HG02970 (cell line): ENCODE data around the gene LZTS2.

ENCODE experiments used
- ATAC-seq: cut with Tn5 transposase; IDR thresholded peaks from one replicate; pipeline ENCODE4 v1.9.1; 2021; ENCODE audit warnings: mild to moderate bottlenecking, moderate library complexity, moderate number of reproducible peaks; ENCODE audit not compliant: unreplicated experiment, low FRiP score

Gene LZTS2

DNA sequence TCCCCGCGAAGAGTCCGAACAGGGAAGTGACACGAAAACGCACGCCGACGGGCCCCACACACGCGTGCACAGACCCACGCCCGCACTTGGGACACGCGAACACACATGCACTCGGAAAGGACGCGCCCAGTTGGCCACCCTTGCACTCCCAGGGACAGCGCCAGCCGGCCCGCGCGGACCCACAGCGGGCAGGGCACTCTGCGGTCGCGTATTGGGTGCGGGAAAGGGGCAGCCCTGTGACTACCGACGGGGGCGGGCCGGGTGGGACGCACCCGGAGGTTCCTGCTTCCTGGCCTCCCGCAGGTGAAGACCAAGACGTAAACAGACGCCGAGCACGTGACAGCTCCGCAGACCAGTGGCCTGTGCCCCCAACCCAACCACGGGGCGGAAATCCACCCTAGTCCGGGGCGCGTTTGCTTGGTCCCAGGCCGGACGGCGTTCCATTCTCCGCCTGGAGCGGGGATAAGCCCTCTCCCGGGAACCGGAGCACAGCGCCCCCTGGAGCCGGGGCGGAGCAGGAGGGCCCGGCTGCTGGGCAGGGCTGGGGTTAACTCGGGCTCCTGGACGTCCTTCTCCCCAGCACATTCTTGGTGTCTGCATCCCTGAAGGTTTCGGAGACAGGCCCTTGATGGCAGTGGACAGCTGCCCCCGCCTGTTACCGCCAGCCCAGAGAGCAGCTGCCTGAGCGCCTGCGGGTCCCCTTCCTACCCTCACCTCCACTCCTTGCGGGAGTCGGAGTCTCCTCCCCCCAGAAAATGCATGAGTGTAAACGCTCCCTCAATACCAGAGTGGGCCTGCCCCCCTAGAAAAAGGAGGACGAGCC lies 2.0 kb upstream of the LZTS2 start:
- ATAC-seq, result no peak

DNA sequence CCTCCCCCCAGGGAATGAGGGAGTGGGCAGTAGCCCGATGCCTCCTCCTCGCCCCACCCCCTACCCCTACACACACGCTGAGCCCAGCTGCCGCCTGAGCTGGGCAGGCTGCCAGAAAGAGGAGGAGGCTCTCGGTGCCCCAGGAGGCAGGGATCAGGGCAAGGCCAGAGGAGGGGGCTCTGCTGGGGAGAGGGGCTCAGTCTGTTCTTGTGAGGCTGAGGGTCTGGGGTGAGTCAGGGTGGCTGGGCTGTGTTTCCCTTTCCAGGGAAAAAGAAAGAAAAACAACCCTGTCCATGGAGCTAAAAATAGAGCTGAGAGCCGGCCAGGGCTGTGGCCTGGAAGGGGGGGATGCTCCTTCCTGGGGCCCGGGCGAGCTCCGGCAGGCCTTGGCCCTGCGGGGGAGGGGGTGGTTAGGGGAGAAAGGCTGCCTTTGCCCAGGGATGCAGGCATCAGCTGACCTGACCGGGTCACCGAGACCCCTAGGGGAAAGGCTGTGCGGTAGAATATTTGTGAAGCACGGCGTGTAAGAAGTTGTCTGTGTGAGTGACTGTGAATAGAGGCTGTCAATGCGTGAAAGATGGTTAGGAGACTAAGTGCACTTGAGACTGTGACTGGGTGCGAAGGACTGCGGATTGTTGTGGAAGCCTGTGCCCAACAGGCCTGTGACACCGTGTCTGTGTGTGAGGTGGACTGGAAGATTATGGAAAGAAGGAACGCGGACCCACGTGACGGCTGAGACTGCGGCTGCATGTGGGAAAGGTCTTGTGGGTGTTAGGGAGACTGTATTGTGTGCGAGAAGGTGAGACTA lies 1.2 kb upstream of the LZTS2 start:
- no peak for ATAC-seq

DNA sequence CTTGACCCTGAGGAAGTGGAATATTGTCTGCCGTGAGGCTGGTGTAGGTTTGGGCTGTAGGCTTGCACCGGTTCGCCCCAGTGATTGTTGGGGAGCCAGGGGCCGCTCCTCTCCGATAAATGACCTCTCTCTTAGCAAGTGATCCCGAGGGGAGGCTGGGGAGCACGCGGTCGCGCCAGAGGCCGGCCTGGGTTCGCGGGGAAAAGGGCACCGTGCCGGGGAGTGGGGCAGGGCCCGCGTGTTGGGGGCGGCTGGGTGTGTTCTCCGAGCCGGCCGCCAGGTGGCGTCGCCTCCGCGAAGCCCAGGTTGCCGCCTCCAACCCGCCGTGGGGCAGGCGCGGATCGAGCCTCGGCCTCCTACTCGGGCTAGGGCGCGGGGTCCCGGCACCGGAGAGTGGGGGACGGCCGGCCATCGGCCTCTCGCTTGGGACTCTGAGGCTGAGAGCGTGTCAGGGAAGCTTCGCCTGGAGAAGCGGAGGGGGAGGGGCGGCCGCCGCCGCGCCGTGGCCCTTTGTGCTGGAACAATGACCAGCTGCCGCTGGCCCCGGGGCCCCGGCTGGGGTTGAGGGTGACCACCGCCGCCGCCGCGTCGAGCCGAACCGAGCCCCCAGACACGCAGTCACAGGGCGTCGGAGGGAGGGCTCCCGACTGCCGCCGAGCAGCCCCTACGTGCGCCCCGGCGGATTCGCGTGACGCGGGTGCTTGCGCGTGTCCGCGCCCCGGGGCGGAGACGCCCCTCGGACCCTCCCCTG lies 442 bp upstream of the LZTS2 start:
- peak; percentile 43 for ATAC-seq

DNA sequence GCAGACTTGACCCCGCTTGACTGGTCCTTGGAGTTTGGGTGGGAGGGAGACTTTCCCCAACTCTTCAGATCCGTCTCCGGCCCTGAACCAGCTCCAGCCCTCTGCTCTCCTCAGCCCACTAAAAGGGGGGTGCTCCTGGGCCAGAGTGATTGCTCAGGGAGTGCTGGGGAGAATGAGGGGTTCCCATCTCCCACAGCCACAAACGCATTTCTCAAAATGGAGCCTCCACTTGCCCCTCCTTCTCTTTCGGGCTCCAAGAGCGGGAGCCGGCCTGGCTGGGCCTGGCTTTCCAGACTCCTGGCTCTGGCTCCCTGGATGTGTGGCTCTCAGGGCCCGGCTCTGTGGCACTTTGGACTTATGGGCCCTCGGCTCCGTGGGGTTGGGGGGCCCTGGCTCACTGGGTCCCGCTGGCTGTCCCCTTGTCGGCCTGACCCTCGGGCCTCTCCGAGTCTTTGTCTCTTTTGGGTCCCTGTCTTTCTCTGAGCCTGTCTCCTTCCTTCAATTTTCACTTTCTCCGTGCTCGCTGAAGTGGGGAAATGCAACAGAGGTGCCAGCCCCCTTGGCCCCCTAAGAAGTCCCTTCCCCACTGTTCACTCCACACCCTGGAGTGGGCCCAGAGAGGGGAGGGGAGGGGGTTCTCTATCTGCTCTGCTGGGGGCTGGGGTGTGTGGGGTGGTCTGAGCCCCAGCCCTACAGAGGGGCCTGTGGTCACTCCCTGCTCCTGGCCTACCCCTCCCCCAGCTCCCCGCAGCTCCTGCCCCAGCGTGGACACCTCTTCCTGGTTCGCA lies 713 bp downstream of the LZTS2 start:
- no peak for ATAC-seq

DNA sequence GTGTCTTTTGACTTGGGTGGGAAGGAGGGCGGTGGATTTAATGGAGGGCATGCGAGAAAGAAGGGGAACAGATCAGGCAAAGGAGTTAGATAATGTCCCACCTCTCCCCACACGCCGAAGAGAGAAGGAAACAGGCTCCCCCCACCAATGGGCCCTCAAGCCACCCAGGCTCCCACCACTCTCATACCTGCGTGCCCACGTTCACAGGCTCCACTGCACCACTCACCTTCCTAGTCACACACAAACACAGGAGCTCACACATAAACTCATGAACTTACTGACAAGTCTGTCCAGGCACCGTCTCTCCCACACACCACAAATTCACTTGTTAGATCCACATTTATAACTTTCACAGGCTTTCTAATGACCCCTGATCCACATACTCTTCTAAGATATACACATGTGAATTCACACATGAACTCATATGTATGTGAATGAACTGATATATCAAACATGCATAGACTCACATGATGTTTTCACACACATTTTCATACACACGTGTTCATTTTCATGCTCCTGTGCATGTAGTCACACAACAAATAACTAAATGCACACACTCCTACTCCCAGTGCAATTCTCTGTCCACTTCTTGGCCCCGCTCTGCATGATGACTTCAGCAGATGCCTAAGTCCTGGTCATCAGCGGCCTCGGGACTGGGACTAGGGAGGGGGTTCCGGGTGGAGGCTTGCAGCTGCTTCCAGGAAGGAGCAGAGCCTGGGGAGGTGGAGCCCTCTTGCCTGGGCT lies 1.5 kb downstream of the LZTS2 start:
- ATAC-seq, result no peak

DNA sequence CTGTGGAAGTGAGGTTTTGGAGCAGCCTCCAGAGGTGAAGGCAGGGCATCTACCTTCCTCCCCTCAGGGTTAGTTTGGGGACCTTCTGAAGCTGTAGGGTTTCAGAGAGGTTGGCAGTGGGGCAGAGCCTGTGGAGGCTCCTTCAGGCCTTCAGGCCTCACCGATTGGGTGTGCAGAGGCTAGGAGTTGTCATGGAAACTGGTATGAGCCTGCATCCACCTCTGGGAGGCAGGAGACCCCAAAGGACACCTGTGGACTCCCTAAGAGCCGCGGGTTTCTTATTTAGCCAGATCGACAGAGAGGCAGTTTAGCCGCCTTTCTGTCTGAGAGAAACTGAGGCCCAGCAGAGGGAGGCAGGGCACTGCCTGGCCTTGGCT lies 2.0 kb downstream of the LZTS2 start:
- no peak for ATAC-seq

DNA sequence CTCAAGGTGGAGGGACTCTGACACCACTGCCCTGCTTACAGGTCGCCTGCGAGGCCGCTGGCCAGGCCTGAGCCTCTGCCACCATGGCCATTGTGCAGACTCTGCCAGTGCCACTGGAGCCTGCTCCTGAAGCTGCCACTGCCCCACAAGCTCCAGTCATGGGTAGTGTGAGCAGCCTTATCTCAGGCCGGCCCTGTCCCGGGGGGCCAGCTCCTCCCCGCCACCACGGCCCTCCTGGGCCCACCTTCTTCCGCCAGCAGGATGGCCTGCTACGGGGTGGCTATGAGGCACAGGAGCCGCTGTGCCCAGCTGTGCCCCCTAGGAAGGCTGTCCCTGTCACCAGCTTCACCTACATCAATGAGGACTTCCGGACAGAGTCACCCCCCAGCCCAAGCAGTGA lies 2.8 kb downstream of the LZTS2 start:
- ATAC-seq, result no peak

DNA sequence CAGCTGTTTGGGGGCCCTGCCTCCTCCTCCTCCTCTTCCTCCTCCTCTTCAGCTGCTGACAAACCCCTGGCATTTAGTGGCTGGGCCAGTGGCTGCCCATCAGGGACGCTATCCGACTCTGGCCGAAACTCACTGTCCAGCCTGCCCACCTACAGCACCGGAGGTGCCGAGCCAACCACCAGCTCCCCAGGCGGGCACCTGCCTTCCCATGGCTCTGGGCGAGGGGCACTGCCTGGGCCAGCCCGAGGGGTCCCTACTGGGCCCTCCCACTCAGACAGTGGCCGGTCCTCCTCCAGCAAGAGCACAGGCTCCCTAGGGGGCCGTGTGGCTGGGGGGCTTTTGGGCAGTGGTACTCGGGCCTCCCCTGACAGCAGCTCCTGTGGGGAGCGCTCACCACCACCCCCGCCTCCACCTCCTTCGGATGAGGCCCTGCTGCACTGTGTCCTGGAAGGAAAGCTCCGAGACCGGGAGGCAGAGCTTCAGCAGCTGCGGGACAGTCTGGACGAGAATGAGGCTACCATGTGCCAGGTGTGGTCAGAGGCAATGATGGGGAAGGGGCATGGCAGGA lies 4.1 kb downstream of the LZTS2 start:
- no peak for ATAC-seq

DNA sequence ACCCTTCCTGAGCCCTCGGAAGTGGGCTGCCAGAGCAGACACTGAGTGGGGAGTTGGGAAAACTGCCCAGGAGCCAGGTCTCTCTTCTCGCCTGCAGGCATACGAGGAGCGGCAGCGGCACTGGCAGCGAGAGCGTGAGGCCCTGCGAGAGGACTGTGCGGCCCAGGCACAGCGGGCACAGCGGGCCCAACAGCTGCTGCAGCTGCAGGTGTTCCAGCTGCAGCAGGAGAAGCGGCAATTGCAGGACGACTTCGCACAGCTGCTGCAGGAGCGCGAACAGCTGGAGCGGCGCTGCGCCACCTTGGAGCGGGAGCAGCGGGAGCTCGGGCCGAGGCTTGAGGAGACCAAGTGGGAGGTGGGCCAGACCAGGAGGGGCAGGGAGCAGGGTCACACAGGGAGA lies 5.8 kb downstream of the LZTS2 start:
- ATAC-seq, result no peak

DNA sequence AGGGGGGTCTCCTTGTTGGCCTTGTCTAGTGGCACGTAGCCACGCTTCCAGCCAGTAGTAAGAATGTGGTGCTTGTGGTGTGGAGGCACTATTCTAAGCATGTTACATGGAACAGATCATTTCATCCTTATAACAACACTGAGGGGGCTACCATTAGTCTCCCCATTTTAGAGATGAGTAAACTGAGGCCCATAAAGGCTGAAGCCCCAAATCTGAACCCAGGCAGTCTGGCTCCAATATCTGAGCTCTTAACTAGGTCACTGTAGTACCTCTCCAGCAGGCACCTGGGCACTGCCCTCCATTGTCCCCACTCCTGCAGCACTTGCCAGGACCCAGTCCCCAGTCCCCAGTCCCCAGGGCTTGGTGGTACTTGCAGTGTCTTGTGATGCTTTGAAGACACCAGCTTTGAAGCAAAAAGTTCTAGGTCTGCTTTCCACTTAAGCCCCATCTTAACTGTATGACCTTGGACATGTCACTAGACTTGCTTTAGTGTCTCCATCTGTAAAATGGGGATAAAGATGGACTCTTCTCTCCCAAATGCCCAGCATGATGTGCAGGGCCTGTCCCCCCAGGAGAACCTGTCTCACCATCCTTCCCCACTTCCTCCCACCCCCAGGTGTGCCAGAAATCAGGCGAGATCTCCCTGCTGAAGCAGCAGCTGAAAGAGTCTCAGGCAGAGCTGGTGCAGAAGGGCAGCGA lies 6.4 kb downstream of the LZTS2 start:
- ATAC-seq, result no peak

DNA sequence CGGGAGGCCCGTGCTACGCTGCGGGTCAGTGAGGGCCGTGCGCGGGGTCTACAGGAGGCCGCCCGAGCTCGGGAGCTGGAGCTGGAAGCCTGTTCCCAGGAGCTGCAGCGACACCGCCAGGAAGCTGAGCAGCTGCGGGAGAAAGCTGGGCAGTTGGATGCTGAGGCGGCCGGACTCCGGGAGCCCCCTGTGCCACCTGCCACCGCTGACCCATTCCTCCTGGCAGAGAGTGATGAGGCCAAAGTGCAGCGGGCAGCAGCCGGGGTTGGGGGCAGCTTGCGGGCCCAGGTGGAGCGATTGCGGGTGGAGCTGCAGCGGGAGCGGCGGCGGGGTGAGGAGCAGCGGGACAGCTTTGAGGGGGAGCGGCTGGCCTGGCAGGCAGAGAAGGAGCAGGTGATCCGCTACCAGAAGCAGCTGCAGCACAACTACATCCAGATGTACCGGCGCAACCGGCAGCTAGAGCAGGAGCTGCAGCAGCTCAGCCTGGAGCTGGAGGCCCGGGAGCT lies 7.0 kb downstream of the LZTS2 start:
- no peak for ATAC-seq

DNA sequence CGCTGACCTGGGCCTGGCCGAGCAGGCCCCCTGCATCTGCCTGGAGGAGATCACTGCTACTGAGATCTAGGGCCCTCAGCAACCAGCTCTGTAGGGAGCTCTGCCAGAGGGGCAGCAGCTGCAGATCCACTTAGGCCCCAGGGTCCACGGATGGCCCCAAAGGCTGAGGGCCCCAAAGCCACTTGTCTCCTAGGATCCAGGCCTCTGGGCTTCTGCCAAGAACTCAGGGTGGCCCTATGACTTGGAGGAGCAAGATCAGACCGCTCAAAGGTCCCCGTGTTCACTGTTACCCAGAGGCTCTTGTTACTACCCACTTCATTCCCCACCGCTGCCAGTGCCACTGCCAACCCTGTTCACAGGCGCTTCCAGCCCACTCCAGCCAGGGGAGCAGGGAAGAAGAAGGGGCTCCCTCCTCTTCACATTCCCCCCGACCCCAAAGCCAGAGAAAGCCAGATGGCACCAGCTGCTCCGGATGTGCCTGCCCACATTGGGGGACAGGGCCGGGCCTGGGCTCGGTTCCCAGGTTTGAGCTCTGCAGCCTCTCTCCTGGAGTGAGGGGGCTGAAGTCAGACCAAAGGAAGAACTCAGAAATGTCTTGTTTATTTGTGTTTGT lies 7.6 kb downstream of the LZTS2 start:
- ATAC-seq, result no peak

DNA sequence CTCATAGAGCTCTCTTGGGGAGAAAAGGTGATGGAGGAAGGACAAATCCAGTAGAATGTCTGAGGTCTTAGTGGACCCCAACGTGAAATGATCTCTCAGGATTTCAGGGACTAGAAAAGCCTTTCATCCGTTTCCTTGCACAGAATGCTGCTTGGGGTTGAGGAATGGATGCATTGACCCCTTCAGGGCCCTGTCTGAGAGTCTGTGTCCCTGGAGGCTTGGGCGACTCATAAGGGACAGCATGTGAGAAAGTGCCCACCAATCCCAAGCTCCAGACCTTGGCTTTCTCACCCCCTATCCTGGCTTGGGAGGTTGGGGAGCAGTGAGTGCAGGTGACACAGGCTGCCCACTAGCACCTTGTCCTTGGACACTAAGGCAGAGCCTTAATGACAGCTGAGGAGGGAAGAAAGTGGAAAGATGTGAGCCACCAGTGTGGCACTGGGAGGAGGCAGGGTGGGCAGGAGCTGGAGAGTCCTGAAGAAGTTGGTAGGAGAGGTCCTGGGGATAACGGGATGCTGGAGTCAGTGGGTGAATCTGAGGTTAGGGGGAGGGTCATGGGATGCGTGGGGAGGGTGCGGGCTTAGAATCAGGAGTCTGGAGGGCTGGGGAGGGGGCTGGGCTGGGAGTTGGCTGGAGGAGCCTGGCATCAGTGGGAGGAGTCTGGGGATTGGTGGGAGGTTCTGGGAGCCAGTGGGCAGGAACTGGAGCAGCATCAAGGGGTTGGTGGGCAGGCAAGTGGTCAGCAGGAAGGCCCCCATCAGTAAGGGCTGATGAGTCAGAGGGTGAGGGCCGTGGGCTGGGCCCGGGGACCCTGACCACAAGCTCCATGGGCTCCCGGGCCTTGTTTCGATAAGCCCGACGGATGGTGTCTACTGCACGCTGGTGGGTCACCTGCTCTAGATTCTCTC lies 8.6 kb downstream of the LZTS2 start:
- no peak for ATAC-seq

DNA sequence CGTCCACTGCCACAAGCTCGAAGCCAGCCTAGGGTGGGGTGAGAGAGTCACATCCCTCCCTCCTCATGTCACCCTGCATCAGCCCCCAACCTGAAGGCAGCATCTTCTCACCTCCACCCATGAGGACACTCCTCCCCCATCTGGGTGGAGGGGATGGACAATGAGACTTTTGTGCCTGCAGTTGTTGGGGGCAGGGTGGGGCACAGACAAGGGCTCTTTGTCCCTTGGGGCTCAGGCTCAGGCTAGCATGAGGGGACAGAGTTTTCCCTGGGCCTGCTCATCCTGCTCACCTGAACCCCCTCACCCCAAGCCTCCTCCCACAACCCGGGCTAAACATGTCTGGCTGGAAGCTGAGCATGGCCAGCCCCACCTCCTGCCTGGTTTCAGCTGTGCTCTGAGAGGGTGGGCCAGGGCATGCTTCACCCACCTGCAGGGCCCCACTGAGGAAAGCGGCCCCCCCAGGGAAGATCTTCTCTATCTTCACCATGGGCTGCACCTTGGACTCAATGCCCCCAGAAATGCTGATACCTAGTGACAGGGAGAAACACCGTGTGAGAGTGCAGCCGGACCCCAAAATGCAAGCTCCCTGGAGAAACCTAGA lies 9.3 kb downstream of the LZTS2 start:
- ATAC-seq, result no peak

DNA sequence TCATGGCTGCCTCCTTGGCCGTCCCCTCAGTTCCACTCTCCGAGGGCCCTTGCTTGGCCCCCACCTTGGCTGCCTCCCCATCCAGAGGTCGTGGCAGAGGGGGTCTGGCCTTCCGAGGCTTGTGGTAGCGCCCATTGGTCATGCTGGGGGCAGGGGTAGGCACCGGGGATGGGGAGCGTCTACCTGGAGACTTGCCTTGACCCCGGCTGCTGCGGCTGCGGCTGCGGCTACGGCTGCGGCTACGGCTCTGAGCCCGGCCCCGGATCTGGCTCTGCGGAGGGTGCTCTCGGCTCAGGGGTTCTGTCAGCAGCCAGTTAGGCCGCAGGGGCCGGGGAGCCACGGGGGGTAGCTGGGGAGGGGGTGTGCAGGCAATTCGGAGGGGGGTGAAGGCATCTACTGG lies 10.7 kb downstream of the LZTS2 start:
- no peak for ATAC-seq

DNA sequence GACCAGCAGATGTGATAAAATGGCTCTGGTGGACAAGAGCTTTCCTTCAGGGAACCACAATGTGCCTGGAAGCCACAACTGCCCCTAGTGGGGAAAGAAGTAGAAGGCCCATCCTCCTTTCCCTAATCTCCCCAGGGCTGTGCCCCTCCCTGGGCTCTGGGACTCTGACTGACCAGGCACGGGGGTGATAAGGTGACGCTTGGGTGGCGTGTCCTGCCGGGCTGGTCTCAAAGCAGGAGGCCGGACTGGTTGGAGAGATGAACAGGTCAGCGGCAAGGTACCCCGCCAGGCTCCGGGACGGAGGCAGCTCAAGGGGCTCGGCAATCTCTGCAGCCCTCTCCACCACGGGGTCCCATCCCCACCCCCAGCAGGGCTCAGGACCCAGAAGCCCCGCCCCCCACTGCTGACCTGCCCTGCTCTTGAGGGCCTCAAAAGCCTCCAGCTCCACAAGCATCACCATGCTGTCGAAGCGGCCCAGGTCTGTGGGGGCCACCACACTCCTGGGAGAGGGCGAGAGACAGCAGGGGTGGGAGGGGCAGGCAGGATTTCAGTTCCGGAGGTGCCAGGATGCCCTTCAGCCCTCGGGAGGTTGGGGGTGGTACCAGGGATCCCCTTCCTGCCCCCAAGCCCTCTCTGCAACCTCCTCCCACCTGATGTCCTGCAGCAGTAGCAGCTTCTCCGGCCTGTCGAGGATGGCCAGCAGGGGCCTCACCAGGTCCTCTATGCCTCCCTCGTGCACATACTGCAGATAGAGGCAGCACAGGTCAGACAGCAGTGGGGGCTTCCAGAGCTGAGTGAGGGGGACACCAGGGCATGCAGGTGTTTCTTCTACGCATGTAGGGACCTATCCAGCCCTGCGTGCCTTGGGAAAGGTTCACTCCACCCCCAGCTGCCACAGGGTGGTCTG lies 12.2 kb downstream of the LZTS2 start:
- no peak for ATAC-seq
